GM10847 (cell line): ENCODE data around the gene CCL2.

ENCODE experiments used
- POLR2A ChIP-seq: IDR thresholded peaks from 2 replicates; pipeline ENCODE4 v1.6.1; 2011; ENCODE audit not compliant: insufficient read length; ENCODE audit errors: extremely low read depth

Gene CCL2

GRCh38 chr17:34254651-34255380 is at the start of gene CCL2:
Gene CCL2 (plus strand): TSS chr17:34255285. CDS start chr17:34255350, 65 bp downstream.
- TF ChIP-seq POLR2A: no peak

GRCh38 chr17:34205401-34205800 is 49.7 kb upstream of the CCL2 start:
- no peak for TF ChIP-seq POLR2A

- TF ChIP-seq POLR2A: no peak
These were observed 48.5 kb upstream of the CCL2 start for GRCh38 chr17:34206569-34206968.

DNA sequence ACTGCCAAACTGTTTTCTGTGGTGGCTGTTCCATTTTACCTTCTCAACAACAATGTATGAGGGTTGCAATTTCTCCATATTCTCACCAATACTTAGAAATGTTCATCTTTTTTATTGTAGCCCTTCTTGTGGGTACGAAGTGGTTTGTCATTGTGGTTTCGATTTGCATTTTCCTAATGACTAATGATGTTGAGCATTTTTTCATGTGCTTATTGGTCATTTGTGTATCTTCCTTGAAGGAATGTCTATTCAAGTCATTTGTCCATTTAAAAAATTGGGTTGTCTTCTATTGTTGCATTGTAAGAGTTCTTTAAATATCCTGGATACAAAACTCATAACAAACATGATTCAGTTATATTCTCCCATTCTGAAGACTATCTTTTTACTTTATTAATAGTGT is 47.5 kb upstream of the CCL2 start:
- no peak for TF ChIP-seq POLR2A

- no peak for TF ChIP-seq POLR2A
These were observed 36.3 kb upstream of the CCL2 start for GRCh38 chr17:34218748-34219147.

DNA sequence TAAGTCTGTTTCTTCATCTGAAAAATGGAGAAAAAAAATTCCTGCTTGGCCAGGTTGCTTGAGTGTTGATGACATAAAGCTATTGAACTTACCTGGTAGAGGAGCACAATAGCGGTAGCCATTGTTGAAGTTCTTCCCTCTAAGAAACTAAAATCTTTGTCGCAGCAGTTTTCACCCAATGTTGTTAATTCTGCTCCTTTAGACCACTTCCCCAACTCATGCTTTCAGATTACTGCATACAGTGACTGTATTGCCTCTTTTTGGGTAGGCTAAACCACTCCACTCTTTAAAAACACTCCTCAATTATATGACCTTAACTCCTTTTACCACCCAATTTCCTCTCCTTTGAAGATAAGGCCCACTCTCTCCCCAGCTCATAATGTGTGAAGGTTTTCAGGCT is 35.7 kb upstream of the CCL2 start:
- TF ChIP-seq POLR2A: no peak

DNA sequence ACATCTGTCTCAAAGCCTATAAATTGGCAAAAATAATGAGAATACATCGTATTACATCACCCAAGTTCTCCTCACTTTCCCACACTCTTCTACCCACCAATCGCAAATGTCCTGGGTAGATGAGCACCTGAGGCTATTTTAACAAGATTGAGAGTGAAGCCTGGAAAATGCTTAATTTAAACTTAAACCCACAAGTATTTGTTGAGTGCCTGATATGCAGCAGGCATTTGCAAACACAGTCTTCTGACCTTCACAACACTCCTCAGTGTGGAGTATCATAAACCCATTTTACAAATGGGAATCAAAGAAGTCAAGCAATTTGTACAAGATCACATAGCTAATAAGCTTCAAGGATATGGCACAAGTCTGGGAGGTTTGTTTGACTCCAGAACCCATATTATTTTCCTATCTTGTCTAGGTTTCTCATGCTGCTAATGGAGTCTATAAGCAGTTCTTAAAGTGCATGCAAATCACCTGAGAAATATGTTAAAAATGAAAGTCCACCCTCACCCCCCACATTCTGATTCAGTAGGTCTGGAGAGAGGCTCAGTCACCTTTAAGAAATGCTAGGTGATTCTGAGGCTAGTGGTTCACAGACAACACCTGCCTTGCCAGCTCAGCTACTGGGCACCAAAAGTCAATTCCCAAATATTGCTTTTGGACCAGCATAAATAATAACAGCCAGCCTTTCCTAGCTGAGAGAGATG is 34.9 kb upstream of the CCL2 start:
- TF ChIP-seq POLR2A: no peak

- TF ChIP-seq POLR2A: no peak
These were observed 34.2 kb upstream of the CCL2 start for GRCh38 chr17:34220752-34221395.

GRCh38 chr17:34221411-34221810 is 33.7 kb upstream of the CCL2 start:
- TF ChIP-seq POLR2A: no peak

DNA sequence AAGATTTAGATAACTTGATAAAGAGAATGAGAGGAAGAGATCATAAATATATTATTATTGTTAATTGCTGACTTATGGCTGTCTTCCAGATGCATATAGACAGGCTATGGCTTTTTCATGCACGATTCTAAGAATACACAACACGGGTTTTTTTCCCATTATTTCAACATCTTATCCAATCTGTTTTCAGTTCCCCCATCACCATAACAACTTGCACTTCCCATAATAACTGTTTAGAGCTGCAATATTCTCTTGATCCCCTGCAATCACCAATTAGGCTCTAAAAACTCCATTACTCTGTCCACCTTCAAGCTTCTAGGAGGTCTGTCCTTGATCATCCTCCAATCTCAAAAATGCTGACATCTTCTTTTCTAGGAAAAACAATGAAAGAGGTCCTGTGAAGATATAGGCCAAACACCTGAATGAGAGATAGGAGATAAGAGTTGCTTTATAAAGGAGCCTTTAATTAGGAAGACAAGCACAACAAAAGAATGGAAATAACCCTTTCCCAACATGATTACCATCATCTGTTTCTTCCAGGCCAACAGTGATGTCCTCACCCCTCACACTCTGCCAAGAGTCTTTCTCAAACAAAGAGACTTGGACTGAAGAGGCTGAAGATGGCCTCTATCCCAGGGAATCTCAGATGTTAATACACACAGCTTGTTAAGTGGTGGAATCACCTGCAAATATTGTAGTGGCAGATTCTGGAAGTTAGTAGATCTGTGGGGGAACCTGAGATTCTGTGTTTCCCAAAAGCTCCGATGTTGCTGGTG is 32.2 kb upstream of the CCL2 start:
- no peak for TF ChIP-seq POLR2A

GRCh38 chr17:34225046-34225445 is 30.0 kb upstream of the CCL2 start:
- TF ChIP-seq POLR2A: no peak

DNA sequence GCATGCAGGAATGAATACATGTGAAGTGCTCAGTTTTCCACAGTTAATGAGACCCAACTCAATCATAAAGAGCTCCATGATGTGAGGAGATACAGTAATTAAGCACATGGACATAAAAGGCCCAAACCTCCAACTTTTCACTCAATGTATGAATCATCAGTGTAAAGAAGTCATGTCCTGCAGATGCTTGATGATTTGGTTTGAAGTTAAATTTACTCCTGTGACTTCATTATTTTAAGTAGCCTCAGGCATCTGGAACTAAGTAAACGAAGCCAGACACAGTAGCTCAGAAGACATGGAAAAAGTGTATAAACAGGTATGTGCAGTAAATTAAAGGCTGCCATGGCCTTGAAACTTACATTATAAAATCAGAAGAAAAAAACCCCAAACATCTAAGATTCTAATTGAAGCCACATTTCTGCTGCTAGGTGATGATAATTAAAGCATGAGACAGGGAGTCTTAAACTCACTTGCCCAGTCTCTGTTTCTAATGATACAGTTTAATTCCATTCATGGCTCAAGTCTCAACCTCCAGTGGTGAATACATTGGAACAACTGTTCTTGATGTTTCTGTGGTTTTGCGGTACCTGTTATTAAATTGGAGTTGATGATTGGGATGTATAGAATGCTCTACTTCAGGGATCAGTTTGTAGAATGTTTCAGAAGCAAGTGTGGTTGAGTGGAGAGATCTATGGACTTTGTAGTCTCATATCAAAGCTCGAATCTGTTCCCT is 28.9 kb upstream of the CCL2 start:
- TF ChIP-seq POLR2A: no peak

GRCh38 chr17:34226744-34227034 is 28.4 kb upstream of the CCL2 start:
- no peak for TF ChIP-seq POLR2A

GRCh38 chr17:34227707-34228106 is 27.4 kb upstream of the CCL2 start:
- TF ChIP-seq POLR2A: no peak

DNA sequence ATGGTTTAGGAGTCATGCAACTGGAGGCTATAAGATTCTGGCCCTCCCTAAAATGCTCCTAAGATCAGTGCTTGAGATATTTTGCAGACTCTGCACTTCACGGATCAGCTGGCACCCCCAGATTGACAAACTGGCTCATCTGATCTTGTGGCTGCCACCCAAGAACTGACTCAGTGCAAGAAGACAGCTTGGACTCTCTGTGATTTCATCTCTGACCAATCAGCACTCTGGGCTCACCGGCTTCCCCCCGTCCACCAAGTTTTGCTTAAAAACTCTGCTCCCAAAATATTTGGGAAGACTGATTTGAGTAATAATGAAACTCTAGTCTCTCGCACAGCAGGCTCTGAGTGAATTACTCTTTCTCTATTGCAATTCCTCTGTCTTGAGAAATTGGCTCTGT is 26.3 kb upstream of the CCL2 start:
- no peak for TF ChIP-seq POLR2A
